ENCODE results near the gene HCK.

Gene HCK

DNA sequence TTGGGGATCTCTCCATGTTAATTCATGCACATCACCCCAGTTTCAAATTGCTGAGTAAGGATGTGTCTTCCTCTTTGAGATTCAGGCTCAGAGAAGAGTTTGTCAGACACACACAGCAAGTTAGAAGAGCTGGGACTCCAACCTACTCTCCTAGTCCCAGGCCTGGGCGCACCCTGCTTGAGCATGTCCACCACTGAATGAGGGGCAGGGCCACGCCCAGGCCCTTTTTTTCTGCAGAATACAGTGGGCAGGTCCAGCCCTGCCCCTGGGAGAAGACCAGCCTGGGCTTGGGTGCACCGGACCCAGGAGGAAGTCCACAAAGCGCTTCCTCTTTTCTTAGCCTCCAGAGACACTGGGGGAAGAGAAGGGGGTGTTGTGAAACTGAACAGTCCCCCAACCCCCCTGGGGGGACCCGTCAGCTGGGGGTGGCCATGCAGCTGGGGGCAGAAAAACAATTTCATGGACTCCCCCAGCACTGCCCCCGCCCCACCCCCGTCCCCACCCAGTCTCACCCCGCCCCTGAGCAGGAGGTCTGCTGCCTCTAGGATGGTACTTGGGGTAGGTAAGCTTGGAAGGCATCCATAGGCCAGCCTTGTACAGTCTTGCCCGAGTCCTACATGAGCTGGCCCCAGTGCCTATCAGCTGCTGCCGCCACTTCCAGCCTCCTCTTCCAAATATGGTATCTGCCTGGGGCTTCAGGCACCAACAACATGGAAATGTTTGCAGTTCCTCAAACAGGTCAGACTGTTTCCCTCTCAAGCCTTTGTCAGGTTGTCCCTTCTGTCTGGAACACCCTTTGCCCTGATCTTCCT lies 11.7 kb upstream of the HCK start:
- peak; percentile 73 for DNase-seq (ENCODE audit: low spot score)
- ChIA-PET CTCF (interaction anchor here (0.6 to 1.5 kb wide), 6 partner anchors 8 to 186 kb away, joined by 3 to 7 read pairs (median 4); no protein-coding TSS in a partner anchor), POLR2A (ENCODE audit: low non-redundant PET) (interaction anchor here (0.6 to 0.8 kb wide), 2 partner anchors 11 to 158 kb away, joined by 3 to 8 read pairs; no protein-coding TSS in a partner anchor)
- TF ChIP-seq, protein P1, sequence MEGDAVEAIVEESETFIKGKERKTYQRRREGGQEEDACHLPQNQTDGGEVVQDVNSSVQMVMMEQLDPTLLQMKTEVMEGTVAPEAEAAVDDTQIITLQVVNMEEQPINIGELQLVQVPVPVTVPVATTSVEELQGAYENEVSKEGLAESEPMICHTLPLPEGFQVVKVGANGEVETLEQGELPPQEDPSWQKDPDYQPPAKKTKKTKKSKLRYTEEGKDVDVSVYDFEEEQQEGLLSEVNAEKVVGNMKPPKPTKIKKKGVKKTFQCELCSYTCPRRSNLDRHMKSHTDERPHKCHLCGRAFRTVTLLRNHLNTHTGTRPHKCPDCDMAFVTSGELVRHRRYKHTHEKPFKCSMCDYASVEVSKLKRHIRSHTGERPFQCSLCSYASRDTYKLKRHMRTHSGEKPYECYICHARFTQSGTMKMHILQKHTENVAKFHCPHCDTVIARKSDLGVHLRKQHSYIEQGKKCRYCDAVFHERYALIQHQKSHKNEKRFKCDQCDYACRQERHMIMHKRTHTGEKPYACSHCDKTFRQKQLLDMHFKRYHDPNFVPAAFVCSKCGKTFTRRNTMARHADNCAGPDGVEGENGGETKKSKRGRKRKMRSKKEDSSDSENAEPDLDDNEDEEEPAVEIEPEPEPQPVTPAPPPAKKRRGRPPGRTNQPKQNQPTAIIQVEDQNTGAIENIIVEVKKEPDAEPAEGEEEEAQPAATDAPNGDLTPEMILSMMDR (conservative IDR thresholded peaks at IDR 0.05; ENCODE audit: low read depth): no peak
- peak overlapping the region; percentile 86 for H3K27ac ChIP-seq

DNA sequence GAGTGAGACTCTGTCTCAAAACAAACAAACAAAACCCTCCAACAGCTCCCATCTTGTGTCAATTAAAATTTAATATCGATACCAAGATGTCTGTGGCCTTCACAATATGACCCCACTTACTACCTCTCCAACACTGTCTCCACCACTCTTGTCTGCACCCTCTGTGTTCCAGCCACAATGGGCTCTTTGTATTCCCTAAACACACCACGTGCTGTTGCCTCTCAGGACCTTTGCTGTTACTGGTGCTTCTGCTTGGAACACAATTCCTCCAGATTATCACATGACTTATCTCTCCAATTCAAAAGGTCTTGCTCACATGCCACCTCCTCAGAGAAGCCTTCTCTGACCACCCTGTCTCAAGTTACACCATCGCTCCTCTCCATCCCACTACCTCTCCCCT lies 6.0 kb upstream of the HCK start:
- no peak overlapping the region for H3K27ac ChIP-seq
- DNase-seq (ENCODE audit: low spot score): no peak
- TF ChIP-seq, protein P1 (conservative IDR thresholded peaks at IDR 0.05; ENCODE audit: low read depth): no peak
- ChIA-PET POLR2A (ENCODE audit: low non-redundant PET) (no interaction called here), CTCF (interaction anchor here (0.5 kb wide), 1 partner anchor 543 kb away, joined by 3 read pairs; no protein-coding TSS in a partner anchor)

DNA sequence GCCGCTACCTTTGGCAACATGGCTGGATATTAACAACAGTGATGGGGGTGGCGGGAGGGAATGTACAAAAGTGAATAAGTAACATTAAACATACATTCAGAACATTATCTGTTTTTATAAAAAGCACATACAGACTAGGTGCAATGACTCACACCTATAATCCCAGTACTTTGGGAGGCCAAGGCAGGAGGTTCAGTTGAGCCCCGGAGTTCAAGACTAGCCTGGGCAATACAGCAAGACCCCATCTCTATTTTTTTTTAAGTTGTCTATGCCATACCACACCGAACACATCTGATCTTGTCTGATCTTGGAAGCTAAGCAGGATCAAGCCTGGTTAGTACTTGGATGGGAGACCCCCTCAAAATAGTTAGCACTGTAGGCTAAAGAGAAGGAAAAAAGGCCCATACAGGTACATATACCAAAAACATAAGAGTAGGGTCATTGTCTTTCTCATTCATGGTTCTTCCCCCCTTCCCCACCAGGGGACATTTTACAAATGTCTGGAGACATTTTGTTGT lies 1.7 kb upstream of the HCK start:
- H3K27ac ChIP-seq: no peak overlapping the region
- POLR2A ChIA-PET (ENCODE audit: low non-redundant PET): interaction anchor here (0.9 kb wide), 1 partner anchor 10 kb away, joined by 3 read pairs; no protein-coding TSS in a partner anchor
- CTCF ChIA-PET: no interaction called here
- TF ChIP-seq, protein P1 (conservative IDR thresholded peaks at IDR 0.05; ENCODE audit: low read depth): no peak
- DNase-seq (ENCODE audit: low spot score): no peak

DNA sequence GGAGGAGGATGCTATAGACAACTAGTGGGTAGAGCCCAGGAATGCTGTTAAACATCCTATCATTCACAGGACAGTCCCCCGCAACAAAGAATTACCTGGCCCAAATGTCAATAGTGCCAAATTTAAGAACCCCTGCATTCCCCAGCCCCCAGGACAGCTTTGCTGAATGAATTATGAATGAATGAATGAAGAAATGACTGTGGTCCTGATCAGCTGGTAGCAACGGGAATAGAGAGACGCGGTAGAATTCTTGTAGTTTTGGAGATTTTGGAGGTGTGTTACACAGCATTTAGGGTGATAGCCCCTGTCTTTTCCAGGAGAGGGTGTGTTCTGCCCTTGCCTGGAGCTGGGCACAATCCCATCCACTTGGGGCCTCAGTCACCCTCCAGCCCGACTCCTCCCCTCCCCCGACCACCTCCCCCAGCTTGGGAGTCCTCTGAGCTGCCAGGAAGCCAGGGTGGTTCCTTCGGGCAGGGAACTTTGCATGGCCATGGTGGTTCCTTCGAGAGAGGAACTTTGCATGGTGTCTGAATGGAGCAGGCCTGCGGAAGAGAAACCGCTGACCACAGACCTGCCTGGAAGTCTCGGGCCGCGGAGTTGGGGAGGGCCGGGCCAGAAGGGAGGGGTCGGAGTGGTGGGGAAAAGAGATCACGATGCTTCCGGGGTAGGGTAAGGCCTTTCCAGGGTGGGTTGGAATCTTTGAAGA lies 1.0 kb upstream of the HCK start:
- ChIA-PET CTCF (no interaction called here), POLR2A (ENCODE audit: low non-redundant PET) (interaction anchor here (0.9 kb wide), 1 partner anchor 11 kb away, joined by 3 read pairs; no protein-coding TSS in a partner anchor)
- no peak overlapping the region for H3K27ac ChIP-seq
- TF ChIP-seq, protein P1 (conservative IDR thresholded peaks at IDR 0.05; ENCODE audit: low read depth): no peak
- DNase-seq (ENCODE audit: low spot score): no peak

DNA sequence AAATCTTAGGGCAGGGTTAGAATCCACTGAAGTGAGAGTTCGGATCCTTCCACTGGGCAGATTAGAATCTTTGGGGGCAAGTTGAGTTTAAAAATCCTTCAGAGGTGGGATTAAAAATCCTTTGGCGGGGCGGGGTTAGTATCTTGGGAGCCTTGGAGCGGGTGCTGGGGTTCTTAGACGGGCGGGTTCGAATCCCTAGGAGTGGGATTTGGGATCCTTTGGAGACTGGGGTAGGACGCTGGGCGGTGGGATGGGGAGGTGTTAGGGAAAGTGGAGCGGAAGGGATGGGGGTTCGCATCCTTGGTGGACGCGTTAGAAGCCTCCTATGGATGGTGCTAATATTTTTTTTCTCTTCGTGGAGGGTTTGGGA lies 337 bp upstream of the HCK start:
- no peak for DNase-seq (ENCODE audit: low spot score)
- H3K27ac ChIP-seq: no peak overlapping the region
- ChIA-PET CTCF (interaction anchor here (0.8 kb wide), 1 partner anchor 20 kb away, joined by 4 read pairs; no protein-coding TSS in a partner anchor), POLR2A (ENCODE audit: low non-redundant PET) (no interaction called here)
- TF ChIP-seq, protein P1 (conservative IDR thresholded peaks at IDR 0.05; ENCODE audit: low read depth): no peak

DNA sequence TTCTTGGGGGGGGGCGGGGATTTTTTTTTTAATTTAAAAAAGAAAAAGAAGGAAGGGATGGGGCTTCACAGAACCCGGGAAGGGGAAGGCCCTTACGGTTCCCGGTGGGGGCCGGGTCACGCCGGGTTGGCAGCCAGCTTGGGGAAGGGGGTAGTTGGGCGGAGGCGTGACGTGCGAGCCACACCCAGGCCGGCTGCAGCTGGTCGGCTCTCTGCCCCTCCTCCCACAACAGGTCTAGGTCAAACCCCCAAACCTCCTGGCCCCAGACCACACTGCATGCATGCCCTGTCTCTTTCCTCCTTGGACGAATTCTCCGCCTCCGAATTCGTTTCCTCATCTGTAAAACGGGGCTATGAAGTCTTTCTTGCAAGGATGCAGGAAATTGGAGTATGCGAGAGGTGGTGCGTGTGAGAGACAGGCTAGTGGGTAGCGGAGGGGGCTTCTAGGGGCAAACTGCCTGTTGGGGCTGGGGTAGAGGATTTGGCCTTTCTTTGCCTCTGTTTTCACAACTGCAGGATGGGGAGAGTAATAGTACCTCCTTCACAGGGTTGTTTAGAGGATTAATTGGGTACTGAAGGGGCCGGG lies 828 bp downstream of the HCK start:
- DNase-seq (ENCODE audit: low spot score): no peak
- ChIA-PET CTCF (interaction anchor here (0.6 to 0.7 kb wide), 3 partner anchors 42 to 1973 kb away, joined by 3 to 5 read pairs (median 3); no protein-coding TSS in a partner anchor), POLR2A (ENCODE audit: low non-redundant PET) (no interaction called here)
- TF ChIP-seq, protein P1 (conservative IDR thresholded peaks at IDR 0.05; ENCODE audit: low read depth): no peak
- no peak overlapping the region for H3K27ac ChIP-seq

All from RWPE1 (cell line).